Lower lobe of right lung (tissue), 2 donors: ENCODE data around the gene C19orf81. TPM values are rescaled to one million over a fixed set of nuclear protein-coding genes. Genes with fewer than 3 reads are reported as not detected.
A peak's percentile ranks its signal among the peaks of the same experiment; 100 is the strongest.

Source experiments
- ATAC-seq, 2 donors: fragments of 200-7000 bp; cut with Tn5 transposase; one replicate each; pipeline ENCODE4 v1.9.1; 2020 to 2022; ENCODE audit warnings: mild to moderate bottlenecking in 2 of 2, moderate library complexity in 2 of 2
- DNase-seq: peaks from one replicate; pipeline ENCODE4 v3.0.0-alpha.2; 2020
- H3K27ac ChIP-seq: fragments of 200-600 bp; one replicate; pipeline ENCODE4 v1.8.0; 2022
- H3K27me3 ChIP-seq: fragments of 200-600 bp; one replicate; pipeline ENCODE4 v1.8.0; 2022; ENCODE audit warnings: low read depth
- H3K36me3 ChIP-seq: fragments of 200-600 bp; one replicate; pipeline ENCODE4 v1.8.0; 2022; ENCODE audit warnings: mild to moderate bottlenecking
- H3K4me1 ChIP-seq: fragments of 200-600 bp; one replicate; pipeline ENCODE4 v1.8.0; 2022
- H3K4me3 ChIP-seq: fragments of 200-600 bp; one replicate; pipeline ENCODE4 v1.8.0; 2022; ENCODE audit warnings: mild to moderate bottlenecking
- H3K9me3 ChIP-seq: fragments of 200-600 bp; one replicate; pipeline ENCODE4 v1.8.0; 2022
- CTCF ChIP-seq: fragments of 200-600 bp; IDR thresholded peaks from one replicate; pipeline ENCODE4 v1.8.0; 2022; ENCODE audit warnings: antibody characterized with exemption, mild to moderate bottlenecking
- intact Hi-C: fragments of 100-400 bp; cut with DNase I; formaldehyde crosslinking; loops from one replicate; pipeline ENCODE4 v1.11.0; 2022
- total RNA-seq: library from RNA; stranded (reverse); fragmentation: NEBNext Ultra II Directional; extraction: Animal tissue kit (Norgen Biotek cat#: 25700); gene quantifications from one replicate; pipeline ENCODE4 v1.2.1, GENCODE V29; 2021
- donor health status: DM: no; HTN: yes; CAD: no; lungs with severe emphysema.

C19orf81 gene
- total RNA-seq, 1 donor from 2014 or later: 5.2 TPM

DNA sequence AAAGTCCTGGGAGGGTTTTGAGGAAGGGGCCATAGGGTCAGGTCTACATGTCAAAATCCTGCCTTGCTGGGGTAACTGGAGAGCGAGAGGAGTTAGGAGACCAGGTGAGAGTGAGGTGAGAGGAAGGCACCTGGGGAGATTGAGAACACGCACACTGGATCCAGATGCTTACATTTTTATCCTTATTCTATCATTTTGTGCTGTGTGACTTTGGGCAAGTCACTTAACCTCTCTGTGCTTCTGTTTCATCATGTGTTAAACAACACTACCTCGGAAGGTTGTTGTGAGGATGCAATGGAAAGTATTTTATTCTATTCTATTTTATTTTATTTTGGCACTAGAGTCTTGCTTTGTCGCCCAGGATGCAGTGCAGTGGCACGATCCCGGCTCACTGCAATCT, 3.5 kb downstream of the C19orf81 start:
- H3K27me3 ChIP-seq: peaks cover 26% of the 10 kb centered on the region
- intact Hi-C loops: no loop called here
- no peak for ATAC-seq

GRCh38 chr19:50654882-50655281, 5.6 kb downstream of the C19orf81 start:
- H3K4me3 ChIP-seq: no peak overlapping the region
- TF ChIP-seq CTCF: no peak
- H3K27ac ChIP-seq: no peak overlapping the region
- peaks cover 16% of the 10 kb centered on the region for H3K4me1 ChIP-seq
- H3K36me3 ChIP-seq: no peaks in the 10 kb centered on the region
- DNase-seq (no peak), ATAC-seq (no peak)
- H3K9me3 ChIP-seq: no peaks in the 10 kb centered on the region
- peaks cover 41% of the 10 kb centered on the region for H3K27me3 ChIP-seq
- intact Hi-C loops: no loop called here

More for the DNA sequence above, 3.5 kb downstream of the C19orf81 start:
- no peak for TF ChIP-seq CTCF
- Histone ChIP-seq H3K36me3 (no peaks in the 10 kb centered on the region), H3K4me3 (no peak overlapping the region), H3K4me1 (no peaks in the 10 kb centered on the region), H3K9me3 (no peaks in the 10 kb centered on the region), H3K27ac (no peak overlapping the region)
- DNase-seq: no peak

DNA sequence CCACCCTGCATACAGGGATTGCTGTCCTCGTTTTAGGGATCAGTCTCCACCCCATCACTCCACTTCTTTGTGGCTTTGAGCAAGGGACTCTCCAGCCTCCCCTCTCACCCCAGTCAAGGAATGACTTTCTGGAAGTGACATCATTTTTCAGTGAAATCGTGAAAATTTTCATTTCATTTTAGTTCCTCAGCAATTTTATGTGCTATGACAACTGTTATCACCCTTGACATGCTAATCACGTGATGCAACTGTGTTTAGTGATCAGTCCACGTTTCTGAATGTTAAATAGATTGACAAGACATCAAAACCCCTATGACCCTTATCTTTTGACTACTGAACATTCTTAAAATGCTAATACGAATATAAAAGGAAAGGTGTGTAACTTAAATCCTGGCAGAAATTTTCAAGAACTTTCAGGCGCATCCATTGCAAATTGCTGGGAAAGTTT, 8.0 kb downstream of the C19orf81 start:
- TF ChIP-seq CTCF: no peak
- H3K9me3 ChIP-seq: no peaks in the 10 kb centered on the region
- DNase-seq: no peak
- H3K4me1 ChIP-seq: peaks cover 16% of the 10 kb centered on the region
- H3K36me3 ChIP-seq: no peaks in the 10 kb centered on the region
- ATAC-seq: no peak
- intact Hi-C loops: no loop called here
- no peak overlapping the region for H3K27ac ChIP-seq
- no peak overlapping the region for H3K4me3 ChIP-seq
- H3K27me3 ChIP-seq: peaks cover 49% of the 10 kb centered on the region

GRCh38 chr19:50657712-50658440, 8.6 kb downstream of the C19orf81 start:
- Histone ChIP-seq H3K4me3 (peak overlapping the region; percentile 46), H3K27ac (no peak overlapping the region), H3K9me3 (no peaks in the 10 kb centered on the region), H3K27me3 (peaks cover 44% of the 10 kb centered on the region), H3K4me1 (peaks cover 16% of the 10 kb centered on the region), H3K36me3 (no peaks in the 10 kb centered on the region)
- intact Hi-C loops: no loop called here
- ATAC-seq (peak; percentile 90 to 94), DNase-seq (peak; percentile 97)
- no peak for TF ChIP-seq CTCF

GRCh38 chr19:50658441-50659317, 9.4 kb downstream of the C19orf81 start:
- Histone ChIP-seq H3K27ac (peak overlapping the region; percentile 76), H3K36me3 (no peaks in the 10 kb centered on the region)
- intact Hi-C loops: no loop called here

More at GRCh38 chr19:50658441-50659317, 9.4 kb downstream of the C19orf81 start:
- TF ChIP-seq CTCF: peak; percentile 9
- DNase-seq: peak; percentile 82
- Histone ChIP-seq H3K9me3 (no peaks in the 10 kb centered on the region), H3K4me3 (peak overlapping the region; percentile 46), H3K4me1 (peaks cover 16% of the 10 kb centered on the region), H3K27me3 (peaks cover 44% of the 10 kb centered on the region)
- peak; percentile 86 to 92 for ATAC-seq
